ENCODE measurements around the gene DAPK1.
A peak's percentile ranks its signal among the peaks of the same experiment; 100 is the strongest.

Gene DAPK1

GRCh38 chr9:87570000-87570908 lies 72.6 kb downstream of the DAPK1 start:
- DNase-seq, result no peak

GRCh38 chr9:87572719-87573118 lies 75.1 kb downstream of the DAPK1 start:
- DNase-seq, result no peak

- DNase-seq, result peak; percentile 4
Observed at GRCh38 chr9:87573841-87574342, 76.2 kb downstream of the DAPK1 start.

GRCh38 chr9:87577746-87578145 lies 80.1 kb downstream of the DAPK1 start:
- no peak for DNase-seq

- DNase-seq, result no peak
Observed at GRCh38 chr9:87578625-87579024, 81.0 kb downstream of the DAPK1 start.

- peak; percentile 25 for DNase-seq
Observed at GRCh38 chr9:87579781-87580541, 82.3 kb downstream of the DAPK1 start.

- no peak for DNase-seq
Observed at GRCh38 chr9:87580941-87581438, 83.3 kb downstream of the DAPK1 start.

- peak; percentile 30 for DNase-seq
Observed at GRCh38 chr9:87581513-87581912, 83.8 kb downstream of the DAPK1 start.

- DNase-seq, result no peak
Observed at GRCh38 chr9:87581949-87582637, 84.4 kb downstream of the DAPK1 start.

- no peak for DNase-seq
Observed at GRCh38 chr9:87584326-87584725, 86.7 kb downstream of the DAPK1 start.

GRCh38 chr9:87585123-87585855 lies 87.6 kb downstream of the DAPK1 start:
- no peak for DNase-seq

- no peak for DNase-seq
Observed at GRCh38 chr9:87586731-87587355, 89.2 kb downstream of the DAPK1 start.

GRCh38 chr9:87587356-87587745 lies 89.7 kb downstream of the DAPK1 start:
- DNase-seq, result no peak

- DNase-seq, result no peak
Observed at GRCh38 chr9:87587864-87588263, 90.2 kb downstream of the DAPK1 start.

GRCh38 chr9:87588339-87588738 lies 90.7 kb downstream of the DAPK1 start:
- no peak for DNase-seq

GRCh38 chr9:87590996-87591395 lies 93.3 kb downstream of the DAPK1 start:
- no peak for DNase-seq

GRCh38 chr9:87592554-87593358 lies 95.1 kb downstream of the DAPK1 start:
- DNase-seq, result peak; percentile 39

- no peak for DNase-seq
Observed at GRCh38 chr9:87593359-87593980, 95.8 kb downstream of the DAPK1 start.

GRCh38 chr9:87594194-87594593 lies 96.5 kb downstream of the DAPK1 start:
- DNase-seq, result peak; percentile 47

GRCh38 chr9:87594662-87595061 lies 97.0 kb downstream of the DAPK1 start:
- no peak for DNase-seq

Measured in fibroblast of skin of abdomen (primary cell).